Prostate gland (tissue), 2 donors: ENCODE results near the gene PARVB.

Experiments used
- POLR2A ChIP-seq: fragments of 450-650 bp; IDR thresholded peaks from one replicate; pipeline ENCODE4 v1.6.1; 2016; ENCODE audit warnings: antibody characterized with exemption, mild to moderate bottlenecking
- TF ChIP-seq, protein P1 (sequence below), 4 experiments: fragments of 200-600 bp in 2 of 4; fragments of 450-650 bp in 2 of 4; sonication (generic) in 2 of 4; IDR thresholded peaks; 1 replicate in 3 of 4; 2 replicates in 1 of 4; pipeline ENCODE4 v1.5.1; 2016 to 2019; ENCODE audit warnings: antibody characterized with exemption in 4 of 4, mild to moderate bottlenecking in 2 of 4, moderate library complexity in 2 of 4

DNA sequence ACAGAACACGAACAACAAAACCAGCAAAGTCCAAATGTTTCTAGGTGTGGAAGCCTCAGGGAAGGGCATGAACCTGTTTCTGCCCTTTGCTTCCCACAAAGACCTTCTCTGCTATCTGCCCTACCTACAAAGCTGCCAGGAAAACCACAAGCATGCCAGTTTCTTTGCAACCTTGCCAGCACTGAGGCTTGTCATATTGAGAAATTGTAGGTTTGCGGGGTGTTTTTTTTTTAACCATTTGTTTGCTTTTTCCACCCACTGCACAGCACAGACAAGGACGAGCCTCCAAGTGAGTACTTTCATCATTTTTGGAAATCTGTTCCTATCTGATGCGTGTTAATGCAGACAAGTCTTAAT lies 169.4 kb downstream of the PARVB start:
- TF ChIP-seq, protein P1, sequence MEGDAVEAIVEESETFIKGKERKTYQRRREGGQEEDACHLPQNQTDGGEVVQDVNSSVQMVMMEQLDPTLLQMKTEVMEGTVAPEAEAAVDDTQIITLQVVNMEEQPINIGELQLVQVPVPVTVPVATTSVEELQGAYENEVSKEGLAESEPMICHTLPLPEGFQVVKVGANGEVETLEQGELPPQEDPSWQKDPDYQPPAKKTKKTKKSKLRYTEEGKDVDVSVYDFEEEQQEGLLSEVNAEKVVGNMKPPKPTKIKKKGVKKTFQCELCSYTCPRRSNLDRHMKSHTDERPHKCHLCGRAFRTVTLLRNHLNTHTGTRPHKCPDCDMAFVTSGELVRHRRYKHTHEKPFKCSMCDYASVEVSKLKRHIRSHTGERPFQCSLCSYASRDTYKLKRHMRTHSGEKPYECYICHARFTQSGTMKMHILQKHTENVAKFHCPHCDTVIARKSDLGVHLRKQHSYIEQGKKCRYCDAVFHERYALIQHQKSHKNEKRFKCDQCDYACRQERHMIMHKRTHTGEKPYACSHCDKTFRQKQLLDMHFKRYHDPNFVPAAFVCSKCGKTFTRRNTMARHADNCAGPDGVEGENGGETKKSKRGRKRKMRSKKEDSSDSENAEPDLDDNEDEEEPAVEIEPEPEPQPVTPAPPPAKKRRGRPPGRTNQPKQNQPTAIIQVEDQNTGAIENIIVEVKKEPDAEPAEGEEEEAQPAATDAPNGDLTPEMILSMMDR (IDR thresholded peaks at IDR 0.05), result no peak
- TF ChIP-seq POLR2A, result no peak
